ENCODE data around the gene NBEA.

The NBEA gene

GRCh38 chr13:35698911-35699576 lies 757.0 kb downstream of the NBEA start:
- DNase-seq, result no peak

- DNase-seq, result peak in 1 of 58 donors; percentile 13
Measured at GRCh38 chr13:35699825-35700510, 757.9 kb downstream of the NBEA start.

- no peak for DNase-seq
Measured at GRCh38 chr13:35700671-35701070, 758.6 kb downstream of the NBEA start.

- no peak for DNase-seq
Measured at GRCh38 chr13:35702316-35702715, 760.2 kb downstream of the NBEA start.

GRCh38 chr13:35703061-35703460 lies 761.0 kb downstream of the NBEA start:
- no peak for DNase-seq

- DNase-seq, result no peak
Measured at GRCh38 chr13:35704331-35704730, 762.3 kb downstream of the NBEA start.

GRCh38 chr13:35706281-35706680 lies 764.2 kb downstream of the NBEA start:
- no peak for DNase-seq

- no peak for DNase-seq
Measured at GRCh38 chr13:35706721-35707120, 764.7 kb downstream of the NBEA start.

- no peak for DNase-seq
Measured at GRCh38 chr13:35711909-35712308, 769.8 kb downstream of the NBEA start.

- DNase-seq, result no peak
Measured at GRCh38 chr13:35712907-35713761, 771.1 kb downstream of the NBEA start.

- no peak for DNase-seq
Measured at GRCh38 chr13:35714121-35714520, 772.1 kb downstream of the NBEA start.

- DNase-seq, result no peak
Measured at GRCh38 chr13:35714588-35715377, 772.7 kb downstream of the NBEA start.

GRCh38 chr13:35716186-35716585 lies 774.1 kb downstream of the NBEA start:
- no peak for DNase-seq

GRCh38 chr13:35716729-35717128 lies 774.7 kb downstream of the NBEA start:
- DNase-seq, result no peak

GRCh38 chr13:35718084-35718483 lies 776.0 kb downstream of the NBEA start:
- no peak for DNase-seq

GRCh38 chr13:35720290-35720689 lies 778.2 kb downstream of the NBEA start:
- no peak for DNase-seq

- peak in 50 of 58 donors; percentile 4 to 70 (median 29) for DNase-seq
Measured at GRCh38 chr13:35720690-35721554, 778.9 kb downstream of the NBEA start.
